Liver (tissue), 3 donors: ENCODE measurements around the gene IL1RAPL2.

ENCODE experiments used
- ATF3 ChIP-seq: IDR thresholded peaks from 2 replicates; pipeline ENCODE4 v1.6.1; 2016; ENCODE audit warnings: antibody characterized with exemption
- CTCF ChIP-seq: fragments of 150-350 bp; IDR thresholded peaks from 2 replicates; pipeline ENCODE4 v1.5.1; 2017; ENCODE audit warnings: improper control_type of control experiment, low read depth, low read length; ENCODE audit not compliant: missing input control
- EGR1 ChIP-seq, 2 donors: IDR thresholded peaks; 2 replicates each; pipeline ENCODE4 v1.6.1; 2016 to 2018; ENCODE audit warnings: antibody characterized with exemption in 2 of 2, low read depth in 2 of 2
- GABPA ChIP-seq, 2 donors: IDR thresholded peaks in 1 of 2; conservative IDR thresholded peaks in 1 of 2; 2 replicates each; pipeline ENCODE4 v1.6.1; 2016; ENCODE audit warnings: antibody characterized with exemption in 2 of 2, mild to moderate bottlenecking in 1 of 2, moderate library complexity in 1 of 2
- JUND ChIP-seq, 2 donors: IDR thresholded peaks; 2 replicates each; pipeline ENCODE4 v1.6.1; 2016; ENCODE audit warnings: antibody characterized with exemption in 2 of 2
- RAD21 ChIP-seq, 2 donors: IDR thresholded peaks; 2 replicates each; pipeline ENCODE4 v1.6.1; 2016; ENCODE audit warnings: antibody characterized with exemption in 2 of 2, mild to moderate bottlenecking in 2 of 2
- SP1 ChIP-seq: IDR thresholded peaks from 2 replicates; pipeline ENCODE4 v1.6.1; 2018; ENCODE audit warnings: antibody characterized with exemption, mild to moderate bottlenecking
- TAF1 ChIP-seq: conservative IDR thresholded peaks from 2 replicates; pipeline ENCODE4 v1.6.1; 2016; ENCODE audit warnings: antibody characterized with exemption, mild to moderate bottlenecking
- YY1 ChIP-seq: IDR thresholded peaks from 2 replicates; pipeline ENCODE4 v1.6.1; 2016; ENCODE audit warnings: antibody characterized with exemption, mild to moderate bottlenecking
- TF ChIP-seq, protein P1 (sequence below): IDR thresholded peaks from 2 replicates; pipeline ENCODE4 v1.6.1; 2016; ENCODE audit warnings: antibody characterized with exemption
- TF ChIP-seq, protein P2 (sequence below): IDR thresholded peaks from 2 replicates; pipeline ENCODE4 v1.6.1; 2016; ENCODE audit warnings: antibody characterized with exemption, mild to moderate bottlenecking
- TF ChIP-seq, protein P3 (sequence below): IDR thresholded peaks from 2 replicates; pipeline ENCODE4 v1.6.1; 2016; ENCODE audit warnings: antibody characterized with exemption
- donor health status: healthy.
- donor health status: healthy.

- TF ChIP-seq EGR1 (IDR thresholded peaks at IDR 0.05; ENCODE audit: low read depth in 2 of 2) = no peak
- TF ChIP-seq, protein P1, sequence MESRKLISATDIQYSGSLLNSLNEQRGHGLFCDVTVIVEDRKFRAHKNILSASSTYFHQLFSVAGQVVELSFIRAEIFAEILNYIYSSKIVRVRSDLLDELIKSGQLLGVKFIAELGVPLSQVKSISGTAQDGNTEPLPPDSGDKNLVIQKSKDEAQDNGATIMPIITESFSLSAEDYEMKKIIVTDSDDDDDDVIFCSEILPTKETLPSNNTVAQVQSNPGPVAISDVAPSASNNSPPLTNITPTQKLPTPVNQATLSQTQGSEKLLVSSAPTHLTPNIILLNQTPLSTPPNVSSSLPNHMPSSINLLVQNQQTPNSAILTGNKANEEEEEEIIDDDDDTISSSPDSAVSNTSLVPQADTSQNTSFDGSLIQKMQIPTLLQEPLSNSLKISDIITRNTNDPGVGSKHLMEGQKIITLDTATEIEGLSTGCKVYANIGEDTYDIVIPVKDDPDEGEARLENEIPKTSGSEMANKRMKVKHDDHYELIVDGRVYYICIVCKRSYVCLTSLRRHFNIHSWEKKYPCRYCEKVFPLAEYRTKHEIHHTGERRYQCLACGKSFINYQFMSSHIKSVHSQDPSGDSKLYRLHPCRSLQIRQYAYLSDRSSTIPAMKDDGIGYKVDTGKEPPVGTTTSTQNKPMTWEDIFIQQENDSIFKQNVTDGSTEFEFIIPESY = no peak
- no peak for TF ChIP-seq CTCF
- TF ChIP-seq TAF1 = no peak
- TF ChIP-seq YY1 = no peak
- TF ChIP-seq, protein P2, sequence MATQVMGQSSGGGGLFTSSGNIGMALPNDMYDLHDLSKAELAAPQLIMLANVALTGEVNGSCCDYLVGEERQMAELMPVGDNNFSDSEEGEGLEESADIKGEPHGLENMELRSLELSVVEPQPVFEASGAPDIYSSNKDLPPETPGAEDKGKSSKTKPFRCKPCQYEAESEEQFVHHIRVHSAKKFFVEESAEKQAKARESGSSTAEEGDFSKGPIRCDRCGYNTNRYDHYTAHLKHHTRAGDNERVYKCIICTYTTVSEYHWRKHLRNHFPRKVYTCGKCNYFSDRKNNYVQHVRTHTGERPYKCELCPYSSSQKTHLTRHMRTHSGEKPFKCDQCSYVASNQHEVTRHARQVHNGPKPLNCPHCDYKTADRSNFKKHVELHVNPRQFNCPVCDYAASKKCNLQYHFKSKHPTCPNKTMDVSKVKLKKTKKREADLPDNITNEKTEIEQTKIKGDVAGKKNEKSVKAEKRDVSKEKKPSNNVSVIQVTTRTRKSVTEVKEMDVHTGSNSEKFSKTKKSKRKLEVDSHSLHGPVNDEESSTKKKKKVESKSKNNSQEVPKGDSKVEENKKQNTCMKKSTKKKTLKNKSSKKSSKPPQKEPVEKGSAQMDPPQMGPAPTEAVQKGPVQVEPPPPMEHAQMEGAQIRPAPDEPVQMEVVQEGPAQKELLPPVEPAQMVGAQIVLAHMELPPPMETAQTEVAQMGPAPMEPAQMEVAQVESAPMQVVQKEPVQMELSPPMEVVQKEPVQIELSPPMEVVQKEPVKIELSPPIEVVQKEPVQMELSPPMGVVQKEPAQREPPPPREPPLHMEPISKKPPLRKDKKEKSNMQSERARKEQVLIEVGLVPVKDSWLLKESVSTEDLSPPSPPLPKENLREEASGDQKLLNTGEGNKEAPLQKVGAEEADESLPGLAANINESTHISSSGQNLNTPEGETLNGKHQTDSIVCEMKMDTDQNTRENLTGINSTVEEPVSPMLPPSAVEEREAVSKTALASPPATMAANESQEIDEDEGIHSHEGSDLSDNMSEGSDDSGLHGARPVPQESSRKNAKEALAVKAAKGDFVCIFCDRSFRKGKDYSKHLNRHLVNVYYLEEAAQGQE = no peak
- TF ChIP-seq GABPA (IDR thresholded peaks at IDR 0.05 in 1 of 2, conservative IDR thresholded peaks at IDR 0.05 in 1 of 2) = no peak
- no peak for TF ChIP-seq RAD21 (IDR thresholded peaks at IDR 0.05)
- TF ChIP-seq JUND (IDR thresholded peaks at IDR 0.05) = no peak
- TF ChIP-seq ATF3 = no peak
- TF ChIP-seq SP1 = no peak
- TF ChIP-seq, protein P3, sequence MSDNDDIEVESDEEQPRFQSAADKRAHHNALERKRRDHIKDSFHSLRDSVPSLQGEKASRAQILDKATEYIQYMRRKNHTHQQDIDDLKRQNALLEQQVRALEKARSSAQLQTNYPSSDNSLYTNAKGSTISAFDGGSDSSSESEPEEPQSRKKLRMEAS = no peak
These were observed 708.1 kb downstream of the IL1RAPL2 start for GRCh38 chrX:105274091-105274490.
